GM18502 (cell line): Measurements from ENCODE around the gene ZNF428.
A peak's percentile ranks its signal among the peaks of the same experiment; 100 is the strongest.
"Not testable (repeated sequence)": the region's sequence is repeated elsewhere in the genome, so short reads cannot be mapped to it uniquely, and the experiment has no call there.

Source experiments
- ATAC-seq: cut with Tn5 transposase; IDR thresholded peaks from one replicate; pipeline ENCODE4 v1.9.1; 2021; ENCODE audit warnings: mild to moderate bottlenecking; ENCODE audit not compliant: unreplicated experiment, poor library complexity

The ZNF428 gene

DNA sequence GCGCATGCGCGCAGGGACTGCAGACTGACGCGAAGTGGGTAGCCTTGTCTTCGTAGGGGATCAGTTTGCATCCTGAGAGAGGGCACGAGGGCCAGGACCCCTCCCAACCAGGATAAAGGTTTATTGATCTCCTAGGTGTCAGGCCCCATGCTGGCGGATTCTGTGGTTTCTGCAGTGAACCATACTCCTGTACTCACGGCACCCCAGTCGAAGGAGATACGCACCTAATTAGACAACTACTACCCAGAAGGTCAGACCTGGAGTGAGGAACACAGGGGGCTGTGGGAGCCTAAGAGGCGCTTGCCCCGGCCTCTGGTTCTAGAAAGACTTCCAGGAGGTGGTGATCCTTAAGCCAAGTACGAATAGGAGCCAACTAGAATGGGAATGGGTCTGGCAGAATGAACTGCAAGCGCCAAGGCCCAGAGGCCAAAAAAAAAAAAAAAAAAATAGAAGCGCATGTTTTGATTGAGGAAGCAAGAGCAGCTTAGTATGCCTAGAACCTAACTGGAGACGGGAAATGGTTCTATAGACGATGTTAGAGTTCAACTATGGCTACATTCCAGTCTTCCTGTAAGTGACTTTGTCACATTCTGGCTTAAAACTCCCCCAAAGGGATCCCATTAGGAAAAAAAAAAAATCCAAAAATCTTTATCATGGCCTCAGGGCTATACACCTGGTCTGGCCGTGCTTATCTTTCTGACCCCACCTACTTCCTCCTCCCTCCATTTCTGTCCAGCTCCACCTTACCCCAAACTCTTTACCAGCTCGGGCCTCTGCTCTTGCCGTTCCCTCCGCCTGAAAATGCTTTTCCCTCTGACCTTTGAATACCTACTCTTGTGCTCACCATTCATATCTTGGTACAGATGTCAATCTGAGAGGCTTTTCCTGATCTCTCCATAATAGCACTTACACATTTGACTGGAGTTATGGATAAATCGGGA lies 902 bp upstream of the ZNF428 start:
- peak; percentile 4 for ATAC-seq

- peak; percentile 34 for ATAC-seq
Observed at GRCh38 chr19:43618921-43619261, 538 bp downstream of the ZNF428 start.

DNA sequence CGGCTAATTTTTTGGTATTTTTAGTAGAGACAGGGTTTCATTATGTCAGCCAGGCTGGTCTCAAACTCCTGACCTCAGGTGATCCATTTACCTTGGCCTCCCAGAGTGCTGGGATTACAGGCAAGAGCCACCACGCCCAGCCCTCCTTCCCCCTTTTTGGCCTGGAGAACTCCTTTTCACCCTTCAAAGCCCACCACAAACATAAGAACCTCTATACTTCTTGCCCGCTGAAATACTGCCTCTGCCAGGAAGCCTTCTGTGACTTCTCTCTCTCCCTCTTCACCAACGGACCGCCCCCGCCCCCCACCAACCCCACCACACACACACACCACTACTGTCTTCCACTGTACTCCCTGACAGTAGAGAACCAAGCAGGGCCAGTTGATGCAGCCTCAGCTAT lies 2.5 kb downstream of the ZNF428 start:
- no peak for ATAC-seq

DNA sequence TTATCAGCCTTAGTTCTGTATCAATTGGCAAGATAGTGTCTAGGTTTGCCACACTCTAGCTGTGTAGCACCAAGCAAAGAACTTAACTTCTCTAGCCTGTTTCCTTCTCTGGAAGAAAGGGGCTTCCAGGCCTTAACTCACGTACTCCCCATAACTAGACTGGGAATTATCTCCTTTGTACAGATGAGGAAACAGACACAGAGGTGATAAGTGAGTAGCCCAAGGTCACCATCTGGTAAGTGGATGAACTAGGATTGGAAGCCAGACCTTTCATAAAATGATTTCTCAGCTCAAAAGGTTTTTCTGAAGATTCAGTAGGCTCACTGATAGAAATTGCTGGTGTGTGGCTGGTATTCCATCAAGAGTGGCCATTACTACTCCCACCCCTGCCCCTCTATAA lies 3.1 kb downstream of the ZNF428 start:
- ATAC-seq, result no peak

DNA sequence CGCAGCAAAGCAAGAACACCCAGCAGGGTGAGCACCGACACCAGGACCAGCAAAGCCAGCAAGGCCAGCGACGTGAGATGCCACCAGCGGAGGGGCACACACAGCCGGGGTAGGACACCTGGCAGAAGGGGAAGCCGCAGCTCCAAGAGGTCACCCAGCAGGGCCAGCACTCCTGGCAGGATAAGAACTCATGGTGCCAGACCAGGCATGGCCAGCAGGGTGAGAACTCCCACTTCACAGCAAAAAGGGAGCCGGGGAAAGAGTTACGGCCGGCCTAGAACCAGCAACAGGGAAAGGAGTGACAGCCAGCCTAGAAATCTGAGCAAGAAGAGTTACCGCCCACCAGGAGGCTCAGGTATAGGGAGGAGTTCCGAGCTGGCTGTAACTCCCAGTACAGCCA lies 7.1 kb downstream of the ZNF428 start:
- no peak for ATAC-seq

DNA sequence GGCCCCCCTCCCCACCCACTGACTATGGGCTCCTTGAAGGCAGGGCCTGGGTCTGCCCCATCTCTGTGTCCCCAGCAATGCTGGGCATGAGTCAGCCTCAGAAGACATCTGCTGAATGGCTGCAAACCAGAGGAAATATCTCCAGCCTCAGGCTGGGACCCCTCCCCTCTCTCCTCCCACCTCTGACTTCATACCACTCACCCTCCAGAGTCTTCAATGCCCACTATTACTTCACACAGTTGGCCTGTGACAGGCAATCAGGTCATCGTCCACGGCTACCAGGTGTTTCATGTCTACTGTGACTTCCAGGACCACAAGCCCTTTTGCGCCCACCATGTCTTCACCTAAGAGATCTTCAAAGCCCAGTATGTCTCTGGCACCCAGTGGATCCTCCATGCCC lies 7.6 kb downstream of the ZNF428 start, which contains the start of gene SRRM5:
TSS of gene SRRM5 (plus strand) at position 301 of the 400 bp plus-strand sequence. CDS start at position 335, 34 bp downstream.
- no peak for ATAC-seq

GRCh38 chr19:43610493-43610892 lies 8.9 kb downstream of the ZNF428 start:
- ATAC-seq, result no peak

GRCh38 chr19:43609872-43610271 lies 9.6 kb downstream of the ZNF428 start:
- no peak for ATAC-seq

GRCh38 chr19:43607238-43608205 lies 11.9 kb downstream of the ZNF428 start:
- no peak for ATAC-seq

DNA sequence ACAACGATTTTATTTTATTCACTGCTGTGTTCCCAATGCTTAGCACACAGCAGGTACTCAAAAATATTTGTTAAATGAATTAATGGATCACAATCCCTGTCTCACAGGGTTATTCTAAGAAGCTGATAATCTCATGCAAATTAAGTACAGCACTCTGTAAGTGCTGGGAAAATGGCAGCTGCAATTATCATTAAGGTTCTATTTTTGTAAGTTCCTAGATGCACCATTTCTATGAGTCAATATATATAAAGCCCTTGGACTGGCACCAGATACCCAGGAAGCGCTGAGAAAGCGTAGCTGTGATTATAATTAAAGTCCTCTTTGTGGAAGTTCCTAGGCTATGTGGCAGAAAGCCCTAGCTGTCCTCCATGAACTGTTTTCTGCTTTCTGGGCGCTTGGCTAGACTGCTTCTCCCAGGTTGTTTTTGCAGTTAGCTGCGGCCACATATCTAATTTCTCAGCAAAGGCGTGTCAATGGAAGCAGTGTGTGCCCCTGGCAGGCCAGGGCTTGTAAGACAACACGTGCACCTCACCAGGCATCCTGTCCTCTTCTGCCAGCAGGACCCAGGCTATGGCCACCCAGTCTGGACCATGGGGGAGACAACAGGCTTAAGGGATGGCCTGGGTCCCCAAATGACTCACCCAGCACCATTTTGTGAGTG lies 12.7 kb downstream of the ZNF428 start:
- no peak for ATAC-seq

- no peak for ATAC-seq
Observed at GRCh38 chr19:43605875-43606568, 13.4 kb downstream of the ZNF428 start.

- not testable (repeated sequence) for ATAC-seq
Observed at GRCh38 chr19:43600326-43600725, 19.1 kb downstream of the ZNF428 start.

DNA sequence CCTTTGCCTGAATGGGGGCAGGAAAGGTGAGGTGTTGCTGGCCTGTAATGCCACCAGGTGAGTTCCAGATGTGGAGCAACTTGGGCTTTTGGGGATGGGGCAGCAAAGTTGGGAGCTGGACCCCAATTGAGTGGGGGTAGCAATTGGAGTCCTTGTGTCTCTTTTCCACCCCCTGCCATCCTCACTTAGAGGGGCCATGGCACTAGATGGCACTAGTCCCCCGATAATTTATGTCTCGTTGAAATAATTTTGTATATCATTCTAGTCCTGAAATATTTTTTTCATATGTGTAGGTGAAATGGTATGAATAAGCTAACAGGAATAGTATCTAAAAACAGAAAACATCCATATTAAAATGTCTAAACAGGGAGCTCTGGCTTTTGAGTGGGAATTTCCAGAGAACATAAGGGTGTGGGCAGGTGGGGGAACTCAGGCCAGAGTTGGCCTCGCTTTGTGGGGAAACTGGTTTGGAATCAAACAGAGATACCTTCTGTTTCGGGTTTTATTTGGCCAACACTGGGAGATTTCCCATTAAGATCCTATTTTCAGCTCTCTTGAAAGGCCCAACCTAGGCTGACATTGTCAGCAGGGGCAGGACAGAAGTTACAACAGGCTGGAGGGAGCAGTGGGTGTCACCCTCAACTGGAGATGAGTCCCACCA lies 19.7 kb downstream of the ZNF428 start:
- no peak for ATAC-seq

DNA sequence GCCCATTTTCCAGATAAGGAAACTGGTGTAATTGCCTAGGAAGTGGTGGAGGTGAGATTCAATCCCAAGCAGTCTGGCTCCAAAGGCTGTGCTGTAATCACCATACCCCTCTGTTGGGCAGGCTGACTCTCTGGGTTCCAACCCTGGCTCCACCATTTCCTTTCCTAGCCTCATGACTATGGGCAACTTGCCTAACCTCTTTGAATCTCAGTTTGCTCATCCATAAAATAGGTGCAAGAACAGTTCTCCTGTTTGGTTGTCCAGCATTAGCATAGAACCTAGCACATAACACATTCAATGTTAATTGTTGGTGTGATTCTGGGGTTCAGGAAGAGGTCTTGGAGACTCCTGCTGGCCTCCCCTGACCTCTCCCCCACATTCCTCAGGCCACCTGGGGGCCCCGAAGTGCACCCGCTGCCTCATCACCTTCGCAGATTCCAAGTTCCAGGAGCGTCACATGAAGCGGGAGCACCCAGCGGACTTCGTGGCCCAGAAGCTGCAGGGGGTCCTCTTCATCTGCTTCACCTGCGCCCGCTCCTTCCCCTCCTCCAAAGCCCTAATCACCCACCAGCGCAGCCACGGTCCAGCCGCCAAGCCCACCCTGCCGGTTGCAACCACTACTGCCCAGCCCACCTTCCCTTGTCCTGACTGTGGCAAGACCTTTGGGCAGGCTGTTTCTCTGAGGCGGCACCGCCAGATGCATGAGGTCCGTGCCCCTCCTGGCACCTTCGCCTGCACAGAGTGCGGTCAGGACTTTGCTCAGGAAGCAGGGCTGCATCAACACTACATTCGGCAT lies 20.8 kb downstream of the ZNF428 start:
- ATAC-seq, result no peak

DNA sequence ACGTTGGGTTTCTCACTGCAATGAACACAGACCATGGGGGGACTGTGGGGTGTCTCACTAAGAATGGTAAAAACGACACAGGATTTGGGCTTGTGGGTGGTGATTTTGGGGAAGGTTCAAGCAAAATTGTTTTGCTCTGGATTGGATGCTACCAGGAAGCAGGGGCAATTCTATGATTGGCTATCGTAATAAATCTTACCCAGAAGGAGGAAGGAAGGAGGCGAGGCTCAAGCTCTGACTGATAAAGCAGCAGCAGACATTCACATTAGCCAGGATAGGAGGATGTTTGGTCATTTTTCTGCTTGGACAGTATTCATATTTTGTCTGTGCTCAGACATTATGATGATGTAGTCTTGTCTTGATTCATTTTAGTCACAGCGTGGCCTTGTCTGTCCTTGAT lies 21.6 kb downstream of the ZNF428 start:
- no peak for ATAC-seq

GRCh38 chr19:43596842-43597461 lies 22.5 kb downstream of the ZNF428 start:
- no peak for ATAC-seq

GRCh38 chr19:43595999-43596841 lies 23.2 kb downstream of the ZNF428 start, which contains the start of the genes IRGQ and ZNF576:
IRGQ (minus strand) TSS chr19:43596134; CDS start chr19:43595338, 796 bp downstream.
ZNF576 (plus strand) TSS chr19:43596595; CDS start chr19:43597109, 514 bp downstream.
- peak; percentile 75 for ATAC-seq
